ENCODE results near the gene TADA2B.

- TF ChIP-seq CBX5 (IDR thresholded peaks at IDR 0.05; ENCODE audit: low read depth) (no peak), HCFC1 (IDR thresholded peaks at IDR 0.05; ENCODE audit: low read length) (no peak), HDAC2 (IDR thresholded peaks at IDR 0.05) (no peak), BCL3 (IDR thresholded peaks at IDR 0.05; ENCODE audit: borderline replicate concordance, insufficient read depth, low read depth, low read length, poor library complexity, severe bottlenecking) (no peak), CHD2 (IDR thresholded peaks at IDR 0.05; ENCODE audit: borderline replicate concordance, low read depth, low read length) (no peak), CREM (IDR thresholded peaks at IDR 0.05; ENCODE audit: low read depth) (no peak), NFYB (IDR thresholded peaks at IDR 0.05; ENCODE audit: insufficient read depth, low read depth, low read length) (no peak), CHD4 (IDR thresholded peaks at IDR 0.05) (no peak), POLR2AphosphoS5 (IDR thresholded peaks at IDR 0.05; ENCODE audit: low read length) (no peak), MAX (IDR thresholded peaks at IDR 0.05; ENCODE audit: low read depth, low read length) (no peak), BRCA1 (IDR thresholded peaks at IDR 0.05; ENCODE audit: low read depth, low read length) (no peak), EP300 (IDR thresholded peaks at IDR 0.05; ENCODE audit: borderline replicate concordance in 1 of 2, control insufficient read depth in 1 of 2, low read depth in 2 of 2, low read length in 2 of 2) (no peak), NRF1 (conservative IDR thresholded peaks at IDR 0.05; ENCODE audit: low read depth, low read length) (no peak)
- TF ChIP-seq, protein P1, sequence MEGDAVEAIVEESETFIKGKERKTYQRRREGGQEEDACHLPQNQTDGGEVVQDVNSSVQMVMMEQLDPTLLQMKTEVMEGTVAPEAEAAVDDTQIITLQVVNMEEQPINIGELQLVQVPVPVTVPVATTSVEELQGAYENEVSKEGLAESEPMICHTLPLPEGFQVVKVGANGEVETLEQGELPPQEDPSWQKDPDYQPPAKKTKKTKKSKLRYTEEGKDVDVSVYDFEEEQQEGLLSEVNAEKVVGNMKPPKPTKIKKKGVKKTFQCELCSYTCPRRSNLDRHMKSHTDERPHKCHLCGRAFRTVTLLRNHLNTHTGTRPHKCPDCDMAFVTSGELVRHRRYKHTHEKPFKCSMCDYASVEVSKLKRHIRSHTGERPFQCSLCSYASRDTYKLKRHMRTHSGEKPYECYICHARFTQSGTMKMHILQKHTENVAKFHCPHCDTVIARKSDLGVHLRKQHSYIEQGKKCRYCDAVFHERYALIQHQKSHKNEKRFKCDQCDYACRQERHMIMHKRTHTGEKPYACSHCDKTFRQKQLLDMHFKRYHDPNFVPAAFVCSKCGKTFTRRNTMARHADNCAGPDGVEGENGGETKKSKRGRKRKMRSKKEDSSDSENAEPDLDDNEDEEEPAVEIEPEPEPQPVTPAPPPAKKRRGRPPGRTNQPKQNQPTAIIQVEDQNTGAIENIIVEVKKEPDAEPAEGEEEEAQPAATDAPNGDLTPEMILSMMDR (IDR thresholded peaks at IDR 0.05 in 2 of 3, conservative IDR thresholded peaks at IDR 0.05 in 1 of 3; ENCODE audit: control insufficient read depth in 2 of 3, extremely low read depth in 1 of 3, insufficient read depth in 1 of 3, low read depth in 3 of 3, low read length in 3 of 3): no peak
Measured at GRCh38 chr4:7031558-7032449, 11.4 kb upstream of the TADA2B start.

Measured in GM12878 (cell line).